ENCODE results near the gene MBOAT7. TPM values are rescaled to one million over a fixed set of nuclear protein-coding genes. Genes with fewer than 3 reads are reported as not detected.
"Not testable (repeated sequence)": the region's sequence is repeated elsewhere in the genome, so short reads cannot be mapped to it uniquely, and the experiment has no call there.

Gene MBOAT7
- total RNA-seq, 1 experiment from 2014 or later, result 85.6 TPM

- not testable (repeated sequence) for H3K4me1 ChIP-seq (ENCODE audit: low read length); H3K36me3 ChIP-seq (ENCODE audit: insufficient read depth, low read length); H3K27me3 ChIP-seq (ENCODE audit: low read length); DNase-seq; H4K20me1 ChIP-seq (ENCODE audit: insufficient read depth, low read depth, low read length); H3K4me2 ChIP-seq (ENCODE audit: low read depth, low read length, poor library complexity, severe bottlenecking); H3K9me2 ChIP-seq (replicated peaks; ENCODE audit: insufficient read depth, low read length); H3K27ac ChIP-seq (ENCODE audit: low read length); H3K9me3 ChIP-seq (ENCODE audit: low read length); H3K4me3 ChIP-seq (ENCODE audit: low read length); H3K79me2 ChIP-seq (ENCODE audit: low read length); H2AFZ ChIP-seq (ENCODE audit: low read length); H3K9ac ChIP-seq (ENCODE audit: low read length)
Observed at GRCh38 chr19:54214734-54215133, 25.4 kb upstream of the MBOAT7 start.

GRCh38 chr19:54214217-54214616, 24.8 kb upstream of the MBOAT7 start:
- not testable (repeated sequence) for H3K27me3 ChIP-seq (ENCODE audit: low read length); H3K27ac ChIP-seq (ENCODE audit: low read length); H3K4me2 ChIP-seq (ENCODE audit: low read depth, low read length, poor library complexity, severe bottlenecking); H2AFZ ChIP-seq (ENCODE audit: low read length); H3K4me3 ChIP-seq (ENCODE audit: low read length); DNase-seq; H3K4me1 ChIP-seq (ENCODE audit: low read length); H3K9ac ChIP-seq (ENCODE audit: low read length); H3K36me3 ChIP-seq (ENCODE audit: insufficient read depth, low read length); H4K20me1 ChIP-seq (ENCODE audit: insufficient read depth, low read depth, low read length); H3K9me3 ChIP-seq (ENCODE audit: low read length); H3K9me2 ChIP-seq (replicated peaks; ENCODE audit: insufficient read depth, low read length); H3K79me2 ChIP-seq (ENCODE audit: low read length)

GRCh38 chr19:54211235-54211634, 21.9 kb upstream of the MBOAT7 start:
- DNase-seq, result no peak
- H3K36me3 ChIP-seq (ENCODE audit: insufficient read depth, low read length), result peaks cover 14% of the 10 kb centered on the region; the same call in 1 of the 2 replicates
- H2AFZ ChIP-seq (ENCODE audit: low read length), result no peak overlapping the region
- H3K4me2 ChIP-seq (ENCODE audit: low read depth, low read length, poor library complexity, severe bottlenecking), result no peak overlapping the region
- peaks cover 25% of the 10 kb centered on the region for H4K20me1 ChIP-seq (ENCODE audit: insufficient read depth, low read depth, low read length)
- H3K9me2 ChIP-seq (replicated peaks; ENCODE audit: insufficient read depth, low read length), result no peaks in the 10 kb centered on the region
- no peaks in the 10 kb centered on the region for H3K27me3 ChIP-seq (ENCODE audit: low read length)
- no peaks in the 10 kb centered on the region for H3K9me3 ChIP-seq (ENCODE audit: low read length)
- H3K4me3 ChIP-seq (ENCODE audit: low read length), result no peak overlapping the region
- no peaks in the 10 kb centered on the region for H3K79me2 ChIP-seq (ENCODE audit: low read length)
- H3K27ac ChIP-seq (ENCODE audit: low read length), result no peak overlapping the region
- no peaks in the 10 kb centered on the region for H3K4me1 ChIP-seq (ENCODE audit: low read length)
- no peak overlapping the region for H3K9ac ChIP-seq (ENCODE audit: low read length)

GRCh38 chr19:54209811-54210494, 20.6 kb upstream of the MBOAT7 start:
- no peak overlapping the region for H3K4me3 ChIP-seq (ENCODE audit: low read length)
- H3K79me2 ChIP-seq (ENCODE audit: low read length), result peaks cover 7% of the 10 kb centered on the region
- H3K36me3 ChIP-seq (ENCODE audit: insufficient read depth, low read length), result peaks cover 25% of the 10 kb centered on the region
- H3K27ac ChIP-seq (ENCODE audit: low read length), result no peak overlapping the region
- peak; percentile 64 for DNase-seq
- peaks cover 38% of the 10 kb centered on the region for H4K20me1 ChIP-seq (ENCODE audit: insufficient read depth, low read depth, low read length)
- H2AFZ ChIP-seq (ENCODE audit: low read length), result no peak overlapping the region
- H3K4me1 ChIP-seq (ENCODE audit: low read length), result no peaks in the 10 kb centered on the region; the same call in 1 of the 2 replicates
- no peak overlapping the region for H3K9ac ChIP-seq (ENCODE audit: low read length)
- no peaks in the 10 kb centered on the region for H3K27me3 ChIP-seq (ENCODE audit: low read length)
- H3K9me3 ChIP-seq (ENCODE audit: low read length), result no peaks in the 10 kb centered on the region
- no peaks in the 10 kb centered on the region for H3K9me2 ChIP-seq (replicated peaks; ENCODE audit: insufficient read depth, low read length)
- no peak overlapping the region for H3K4me2 ChIP-seq (ENCODE audit: low read depth, low read length, poor library complexity, severe bottlenecking)

GRCh38 chr19:54209058-54209810, 19.9 kb upstream of the MBOAT7 start:
- Histone ChIP-seq H3K9me2 (replicated peaks; ENCODE audit: insufficient read depth, low read length) (no peaks in the 10 kb centered on the region), H3K9me3 (ENCODE audit: low read length) (no peaks in the 10 kb centered on the region), H3K27me3 (ENCODE audit: low read length) (no peaks in the 10 kb centered on the region), H3K27ac (ENCODE audit: low read length) (no peak overlapping the region), H3K79me2 (ENCODE audit: low read length) (peaks cover 14% of the 10 kb centered on the region), H3K9ac (ENCODE audit: low read length) (no peak overlapping the region), H3K4me3 (ENCODE audit: low read length) (no peak overlapping the region), H3K36me3 (ENCODE audit: insufficient read depth, low read length) (peaks cover 32% of the 10 kb centered on the region), H2AFZ (ENCODE audit: low read length) (no peak overlapping the region), H3K4me2 (ENCODE audit: low read depth, low read length, poor library complexity, severe bottlenecking) (no peak overlapping the region), H4K20me1 (ENCODE audit: insufficient read depth, low read depth, low read length) (peaks cover 45% of the 10 kb centered on the region), H3K4me1 (ENCODE audit: low read length) (no peaks in the 10 kb centered on the region; the same call in 1 of the 2 replicates)
- DNase-seq, result no peak

GRCh38 chr19:54208784-54209057, 19.3 kb upstream of the MBOAT7 start:
- no peak overlapping the region for H3K4me2 ChIP-seq (ENCODE audit: low read depth, low read length, poor library complexity, severe bottlenecking)
- peak; percentile 71 for DNase-seq
- H3K4me1 ChIP-seq (ENCODE audit: low read length), result no peaks in the 10 kb centered on the region; the same call in 1 of the 2 replicates
- no peak overlapping the region for H3K4me3 ChIP-seq (ENCODE audit: low read length)
- peaks cover 19% of the 10 kb centered on the region for H3K79me2 ChIP-seq (ENCODE audit: low read length)
- no peak overlapping the region for H2AFZ ChIP-seq (ENCODE audit: low read length)
- H3K27me3 ChIP-seq (ENCODE audit: low read length), result no peaks in the 10 kb centered on the region
- no peaks in the 10 kb centered on the region for H3K9me3 ChIP-seq (ENCODE audit: low read length)
- H3K36me3 ChIP-seq (ENCODE audit: insufficient read depth, low read length), result peaks cover 37% of the 10 kb centered on the region
- peaks cover 50% of the 10 kb centered on the region for H4K20me1 ChIP-seq (ENCODE audit: insufficient read depth, low read depth, low read length)
- H3K9ac ChIP-seq (ENCODE audit: low read length), result no peak overlapping the region
- H3K27ac ChIP-seq (ENCODE audit: low read length), result no peak overlapping the region
- no peaks in the 10 kb centered on the region for H3K9me2 ChIP-seq (replicated peaks; ENCODE audit: insufficient read depth, low read length)

- no peak overlapping the region for H3K4me2 ChIP-seq (ENCODE audit: low read depth, low read length, poor library complexity, severe bottlenecking)
- H2AFZ ChIP-seq (ENCODE audit: low read length), result no peak overlapping the region
- H3K79me2 ChIP-seq (ENCODE audit: low read length), result peaks cover 25% of the 10 kb centered on the region
- no peaks in the 10 kb centered on the region for H3K9me2 ChIP-seq (replicated peaks; ENCODE audit: insufficient read depth, low read length)
- no peaks in the 10 kb centered on the region for H3K27me3 ChIP-seq (ENCODE audit: low read length)
- H3K4me3 ChIP-seq (ENCODE audit: low read length), result no peak overlapping the region
- H3K27ac ChIP-seq (ENCODE audit: low read length), result no peak overlapping the region
- peaks cover 43% of the 10 kb centered on the region for H3K36me3 ChIP-seq (ENCODE audit: insufficient read depth, low read length)
- no peaks in the 10 kb centered on the region for H3K9me3 ChIP-seq (ENCODE audit: low read length)
- DNase-seq, result peak; percentile 76
- peaks cover 56% of the 10 kb centered on the region for H4K20me1 ChIP-seq (ENCODE audit: insufficient read depth, low read depth, low read length)
- no peak overlapping the region for H3K9ac ChIP-seq (ENCODE audit: low read length)
- peaks cover under 1% of the 10 kb centered on the region; the same call in 1 of the 2 replicates for H3K4me1 ChIP-seq (ENCODE audit: low read length)
Observed at GRCh38 chr19:54207983-54208783, 18.8 kb upstream of the MBOAT7 start.

GRCh38 chr19:54207676-54207982, 18.2 kb upstream of the MBOAT7 start:
- Histone ChIP-seq H3K36me3 (ENCODE audit: insufficient read depth, low read length) (peaks cover 48% of the 10 kb centered on the region), H3K9me2 (replicated peaks; ENCODE audit: insufficient read depth, low read length) (no peaks in the 10 kb centered on the region), H3K4me1 (ENCODE audit: low read length) (peaks cover 6% of the 10 kb centered on the region), H3K9me3 (ENCODE audit: low read length) (no peaks in the 10 kb centered on the region), H2AFZ (ENCODE audit: low read length) (no peak overlapping the region), H3K4me3 (ENCODE audit: low read length) (no peak overlapping the region), H4K20me1 (ENCODE audit: insufficient read depth, low read depth, low read length) (peaks cover 61% of the 10 kb centered on the region), H3K27ac (ENCODE audit: low read length) (no peak overlapping the region), H3K79me2 (ENCODE audit: low read length) (peaks cover 30% of the 10 kb centered on the region), H3K9ac (ENCODE audit: low read length) (no peak overlapping the region), H3K4me2 (ENCODE audit: low read depth, low read length, poor library complexity, severe bottlenecking) (no peak overlapping the region), H3K27me3 (ENCODE audit: low read length) (no peaks in the 10 kb centered on the region)
- DNase-seq, result no peak

Measured in Karpas-422 (cell line).